PFSK-1 (cell line): ENCODE results near the gene RIPOR1.

Source experiments
- FOXP2 ChIP-seq: optimal IDR thresholded peaks from 2 replicates; pipeline ENCODE3; 2011; ENCODE audit warnings: borderline replicate concordance, control low read depth, inconsistent platforms; ENCODE audit not compliant: insufficient read depth; ENCODE audit errors: extremely low read length, extremely low read depth
- POLR2AphosphoS5 ChIP-seq: IDR thresholded peaks from 2 replicates; pipeline ENCODE4 v1.6.1; 2012; ENCODE audit warnings: low read depth, mild to moderate bottlenecking, control low read depth, low read length, moderate library complexity
- TAF1 ChIP-seq: IDR thresholded peaks from 2 replicates; pipeline ENCODE4 v1.6.1; 2012; ENCODE audit warnings: low read length, control low read depth, borderline replicate concordance; ENCODE audit not compliant: insufficient read depth

- TF ChIP-seq POLR2AphosphoS5 (no peak), FOXP2 (no peak), TAF1 (no peak)
These were observed 43.4 kb downstream of the RIPOR1 start for GRCh38 chr16:67571981-67572431.
